GM19239 (cell line): ENCODE data around the gene TMEM270.
"Not testable (repeated sequence)": the region's sequence is repeated elsewhere in the genome, so short reads cannot be mapped to it uniquely, and the experiment has no call there.

ENCODE experiments used
- DNase-seq: peaks from one replicate; pipeline ENCODE4 v3.0.0; 2011; ENCODE audit warnings: low spot score; ENCODE audit not compliant: insufficient read length
- FAIRE-seq: peaks from 2 replicates; lab custom pipeline; 2011; peaks lifted over from hg19 to GRCh38; lab: Jason Lieb, UNC

TMEM270 gene

GRCh38 chr7:73831834-73832651 is 28.9 kb upstream of the TMEM270 start:
- DNase-seq: no peak
- no peak for FAIRE-seq

GRCh38 chr7:73832806-73833205 is 28.2 kb upstream of the TMEM270 start:
- DNase-seq: no peak

DNA sequence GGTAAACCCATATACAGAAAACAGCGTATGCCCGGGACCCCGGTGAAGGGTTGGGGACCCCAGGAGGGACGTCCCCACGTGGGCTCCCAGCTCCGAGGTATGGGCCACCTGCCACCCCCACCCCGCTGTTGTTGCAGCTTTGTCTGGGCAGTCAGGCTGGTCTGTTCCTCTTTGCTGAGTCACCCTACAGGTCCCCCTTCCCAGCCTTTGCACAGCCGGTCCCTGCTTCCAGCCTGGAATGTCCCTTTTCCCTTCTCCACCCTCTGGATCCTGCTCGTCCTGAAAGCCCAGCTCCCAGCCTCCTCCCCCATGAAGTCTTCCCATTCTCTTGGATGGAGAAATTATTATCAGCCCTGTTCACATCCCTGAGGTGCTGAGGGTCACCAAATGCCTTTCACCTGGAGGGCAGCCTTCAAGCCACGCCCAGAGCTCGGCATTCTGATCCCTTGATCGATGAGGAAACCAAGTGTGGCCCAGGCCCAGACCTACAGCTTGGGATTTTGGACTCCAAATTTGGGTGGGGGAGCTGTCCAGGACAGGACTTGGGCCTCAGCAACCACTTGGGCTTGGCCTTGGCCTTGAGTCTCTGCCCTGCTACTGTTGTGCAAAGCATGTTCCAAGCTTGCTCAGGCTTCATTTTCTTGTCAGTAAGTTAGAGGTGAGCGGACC is 27.6 kb upstream of the TMEM270 start:
- DNase-seq (no peak), FAIRE-seq (no peak)

More at GRCh38 chr7:73832806-73833205, 28.2 kb upstream of the TMEM270 start:
- FAIRE-seq: no peak

DNA sequence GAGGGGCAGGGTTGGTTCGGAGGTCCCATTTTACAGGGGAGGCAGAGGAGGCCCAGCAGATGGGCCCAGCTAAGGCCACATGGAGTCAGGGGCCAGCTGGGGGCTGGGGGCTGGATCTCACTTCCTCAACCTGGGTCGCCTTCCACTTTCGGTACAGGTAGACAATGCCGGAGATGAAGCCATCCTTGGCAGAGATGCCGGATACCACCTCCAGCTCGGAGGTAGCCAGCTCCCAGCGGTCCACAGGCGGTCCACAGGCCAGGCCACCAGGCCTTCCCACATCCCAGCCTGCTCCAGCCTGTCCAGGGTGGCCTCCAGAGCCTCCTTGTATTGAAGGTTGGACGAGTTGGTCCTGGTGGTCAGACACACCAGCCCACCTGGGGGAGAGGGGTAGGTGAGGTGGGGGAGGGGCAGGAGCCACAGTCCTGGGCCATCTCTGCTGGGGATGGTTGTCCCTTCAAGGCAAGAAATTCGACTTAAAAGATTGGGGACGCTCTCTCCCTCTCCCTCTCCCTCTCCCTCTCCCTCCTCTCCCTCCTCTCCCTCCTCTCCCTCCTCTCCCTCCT is 26.2 kb upstream of the TMEM270 start:
- no peak for DNase-seq
- FAIRE-seq: no peak

- not testable (repeated sequence) for FAIRE-seq, DNase-seq
Measured at GRCh38 chr7:73837167-73837566, 23.8 kb upstream of the TMEM270 start.

DNA sequence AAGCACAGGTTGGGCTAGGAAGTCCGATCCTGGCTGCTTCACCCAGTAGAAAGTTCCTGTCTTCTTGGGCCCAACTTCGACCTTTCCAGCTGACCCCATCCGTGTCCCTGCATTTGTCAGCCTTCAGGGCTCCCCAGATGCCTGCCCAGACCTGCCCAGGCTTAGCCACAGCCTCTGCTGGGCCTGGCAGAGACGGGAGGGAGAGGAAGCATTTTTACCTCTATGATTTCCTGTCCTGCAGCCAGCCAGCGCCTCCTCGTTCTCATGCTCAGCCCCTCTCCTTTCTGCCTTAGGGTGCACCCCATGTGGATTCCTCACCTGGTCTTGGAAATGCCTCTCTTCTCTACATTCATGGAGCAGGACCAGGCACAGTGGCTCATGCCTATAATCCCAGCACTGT is 22.3 kb upstream of the TMEM270 start:
- no peak for DNase-seq
- FAIRE-seq: no peak

DNA sequence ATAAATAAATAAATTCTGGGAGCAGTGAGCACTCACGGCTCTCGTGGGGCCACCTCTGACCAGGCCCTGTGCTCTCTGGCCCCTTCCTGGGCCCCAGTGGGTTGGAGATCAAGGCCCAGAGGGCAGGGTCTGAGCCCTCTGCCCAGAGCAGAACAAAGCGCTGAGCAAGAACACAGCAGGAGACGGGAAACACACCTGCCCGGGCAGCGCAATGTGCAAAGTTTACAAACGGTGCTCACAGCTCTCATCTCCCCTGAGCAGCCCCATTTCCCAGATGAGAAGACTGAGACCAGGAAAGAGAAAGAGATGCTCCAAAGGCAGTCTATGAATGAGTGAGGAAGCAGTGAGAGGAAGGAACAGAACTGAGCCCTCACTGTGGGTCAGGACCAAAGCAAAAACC is 21.7 kb upstream of the TMEM270 start:
- no peak for DNase-seq
- no peak for FAIRE-seq

- no peak for FAIRE-seq
Measured at GRCh38 chr7:73839743-73840714, 20.9 kb upstream of the TMEM270 start.

GRCh38 chr7:73840715-73841379 is 20.1 kb upstream of the TMEM270 start:
- DNase-seq: no peak
- no peak for FAIRE-seq

More at GRCh38 chr7:73839743-73840714, 20.9 kb upstream of the TMEM270 start:
- no peak for DNase-seq

- FAIRE-seq (no peak), DNase-seq (no peak)
Measured at GRCh38 chr7:73841689-73842066, 19.3 kb upstream of the TMEM270 start.

- no peak for FAIRE-seq
- DNase-seq: peak; percentile 99
Measured at GRCh38 chr7:73842067-73842976, 18.6 kb upstream of the TMEM270 start, which contains the start of gene METTL27. METTL27 (minus strand) TSS chr7:73842516; CDS start chr7:73842140, 376 bp downstream.

- no peak for FAIRE-seq
- no peak for DNase-seq
Measured at GRCh38 chr7:73844131-73844547, 16.8 kb upstream of the TMEM270 start.

- no peak for DNase-seq
- FAIRE-seq: no peak
Measured at GRCh38 chr7:73844848-73845460, 16.0 kb upstream of the TMEM270 start.

- not testable (repeated sequence) for DNase-seq, FAIRE-seq
Measured at GRCh38 chr7:73845701-73846195, 15.2 kb upstream of the TMEM270 start.

GRCh38 chr7:73847941-73848723 is 12.8 kb upstream of the TMEM270 start:
- no peak for DNase-seq
- FAIRE-seq: no peak

DNA sequence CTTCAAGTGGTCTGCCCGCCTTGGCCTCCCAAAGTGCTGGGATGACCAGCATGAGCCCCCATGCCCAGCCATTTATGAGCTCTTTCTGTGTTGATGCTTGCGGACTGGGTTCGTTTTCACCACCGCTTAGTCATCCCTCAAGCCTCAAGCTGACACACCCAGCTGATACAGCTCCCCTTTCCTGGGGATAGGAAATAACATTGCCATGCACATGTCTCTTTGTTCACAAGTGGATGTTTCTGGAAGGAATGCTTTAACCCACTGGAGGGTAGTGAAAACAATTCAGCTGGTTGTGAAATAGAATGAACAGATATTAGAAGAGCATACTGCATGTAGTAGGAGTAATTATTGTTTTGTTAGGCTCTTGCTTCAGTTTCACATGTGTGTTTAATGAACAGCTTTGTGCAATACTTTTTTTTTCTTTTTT is 10.2 kb upstream of the TMEM270 start:
- DNase-seq: no peak
- no peak for FAIRE-seq
